HepG2 (cell line): ENCODE measurements around the gene NIPAL1. TPM values are rescaled to one million over a fixed set of nuclear protein-coding genes. Genes with fewer than 3 reads are reported as not detected.

Source experiments
- ADNP ChIP-seq: sonication (generic); formaldehyde crosslinking; IDR thresholded peaks from 2 replicates; pipeline ENCODE4 v1.4.0; 2020; ENCODE audit warnings: missing genetic modification reagents
- AKNA ChIP-seq: sonication (generic); formaldehyde crosslinking; IDR thresholded peaks from 2 replicates; pipeline ENCODE4 v1.4.0; 2020; ENCODE audit warnings: missing genetic modification reagents, borderline replicate concordance
- GATAD1 ChIP-seq: IDR thresholded peaks from 2 replicates; pipeline ENCODE4 v1.6.1; 2016; ENCODE audit warnings: missing genetic modification reagents, missing compliant biosample characterization
- GPN1 ChIP-seq: sonication (generic); formaldehyde crosslinking; IDR thresholded peaks from 2 replicates; pipeline ENCODE4 v1.5.1; 2020; ENCODE audit warnings: missing genetic modification reagents, borderline replicate concordance
- HNRNPLL ChIP-seq: fragments of 200-400 bp; formaldehyde crosslinking; IDR thresholded peaks from 2 replicates; pipeline ENCODE4 v1.6.1; 2017; ENCODE audit warnings: mild to moderate bottlenecking, low read depth, low read length; ENCODE audit not compliant: poor library complexity, severe bottlenecking
- HOXA9 ChIP-seq: sonication (generic); formaldehyde crosslinking; IDR thresholded peaks from 2 replicates; pipeline ENCODE4 v1.8.1; 2022; ENCODE audit warnings: missing genetic modification reagents, mild to moderate bottlenecking, moderate library complexity, borderline replicate concordance
- ZNF337 ChIP-seq: sonication (generic); formaldehyde crosslinking; IDR thresholded peaks from 2 replicates; pipeline ENCODE4 v1.5.1; 2020; ENCODE audit warnings: missing genetic modification reagents, low read depth, mild to moderate bottlenecking, borderline replicate concordance
- ZNF709 ChIP-seq: sonication (generic); formaldehyde crosslinking; IDR thresholded peaks from 2 replicates; pipeline ENCODE4 v1.5.0; 2020; ENCODE audit warnings: mild to moderate bottlenecking, missing genetic modification reagents
- ZNF75D ChIP-seq: sonication (generic); formaldehyde crosslinking; IDR thresholded peaks from 2 replicates; pipeline ENCODE4 v1.8.1; 2023; ENCODE audit warnings: missing genetic modification reagents, mild to moderate bottlenecking, borderline replicate concordance
- ZSCAN20 ChIP-seq: sonication (generic); formaldehyde crosslinking; IDR thresholded peaks from 2 replicates; pipeline ENCODE4 v1.4.0; 2020; ENCODE audit warnings: missing genetic modification reagents, mild to moderate bottlenecking, borderline replicate concordance
- polyA plus RNA-seq, 8 experiments: library from polyadenylated mRNA; depleted of rRNA in 3 of 8; stranded (reverse) in 7 of 8; unstranded in 1 of 8; fragments of >200 nt; fragmentation: Illumina TruSeq in 4 of 8; extraction: Trizol in 4 of 8; gene quantifications; 2 replicates each; pipeline versions ENCODE4 v1.2.1 to v1.2.3, GENCODE V29; 2011 to 2016; ENCODE audit warnings: low read depth in 4 of 8, missing spikeins in 1 of 8, mixed read lengths in 1 of 8; ENCODE audit not compliant: insufficient read depth in 1 of 8
- total RNA-seq, 5 experiments: library from RNA; depleted of rRNA; stranded (reverse); fragments of >200 nt; fragmentation: Illumina TruSeq; extraction: Trizol; gene quantifications; 2 replicates each; pipeline ENCODE4 v1.2.3, GENCODE V29; 2016; ENCODE audit warnings: low read depth in 1 of 5

The NIPAL1 gene
- total and polyA plus RNA-seq, 2 of the 13 experiments (the other 11 are each of a cell fraction or from before 2014, with no cell fraction given) = 1.4 to 3.4 TPM

DNA sequence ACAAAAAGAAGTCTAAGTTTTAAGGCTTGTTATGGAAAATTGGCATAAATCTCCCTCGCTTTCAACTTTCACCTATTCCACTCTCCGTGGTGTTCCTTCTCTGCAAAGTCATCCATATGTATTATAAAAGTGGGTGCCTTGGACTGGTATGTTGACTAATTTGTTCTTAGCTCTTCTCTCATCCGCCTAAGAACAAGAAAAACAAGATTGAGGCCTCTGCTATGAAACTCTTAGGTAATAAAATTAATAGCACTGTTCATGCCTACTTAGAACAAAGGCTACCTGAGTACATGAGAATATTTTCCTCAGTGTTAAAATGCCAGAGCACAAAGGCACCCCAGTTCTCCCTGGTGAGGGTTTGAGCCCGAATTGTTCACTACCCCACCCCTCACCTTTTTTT lies 1.4 kb upstream of the NIPAL1 start (continued):
- TF ChIP-seq AKNA (no peak), ZNF709 (CRISPR knock-in tag) (no peak), GPN1 (CRISPR knock-in tag) (no peak), HNRNPLL (no peak), GATAD1 (no peak), HOXA9 (CRISPR knock-in tag) (no peak), ZNF337 (CRISPR knock-in tag) (no peak), ADNP (no peak), ZSCAN20 (no peak), ZNF75D (no peak)
